Hepatocyte (in vitro differentiated cells): ENCODE results near the gene CHFR.

Experiments used
- CTCF ChIP-seq: fragments of 200-600 bp; sonication (generic); IDR thresholded peaks from 2 replicates; pipeline ENCODE4 v1.5.1; 2016; ENCODE audit warnings: antibody characterized with exemption, mild to moderate bottlenecking; ENCODE audit not compliant: poor library complexity
- EZH2 ChIP-seq: fragments of 200-600 bp; sonication (generic); IDR thresholded peaks from 2 replicates; pipeline ENCODE4 v1.6.1; 2016; ENCODE audit warnings: antibody characterized with exemption, mild to moderate bottlenecking, borderline replicate concordance
- EZH2phosphoT487 ChIP-seq: fragments of 200-600 bp; sonication (generic); IDR thresholded peaks from one replicate; pipeline ENCODE4 v1.6.1; 2018; ENCODE audit warnings: antibody characterized with exemption, mild to moderate bottlenecking, low read depth, moderate library complexity; ENCODE audit not compliant: unreplicated experiment, severe bottlenecking

GRCh38 chr12:132925597-132926414, 38.4 kb upstream of the CHFR start:
- TF ChIP-seq CTCF (no peak), EZH2phosphoT487 (no peak), EZH2 (no peak)
